B cell (primary cell): ENCODE results near the gene NAA40. TPM values are rescaled to one million over a fixed set of nuclear protein-coding genes. Genes with fewer than 3 reads are reported as not detected.

Experiments used
- ATAC-seq: fragments of 200-7000 bp; cut with Tn5 transposase; one replicate; pipeline ENCODE4 v1.10.0; 2021; ENCODE audit warnings: low read depth, mild to moderate bottlenecking, moderate number of reproducible peaks, moderate library complexity
- CTCF ChIA-PET: fragments of 350-600 bp; sonication (Branson Sonifier 250); formaldehyde crosslinking; loops from one replicate; lab custom pipeline; 2021; ENCODE audit warnings: antibody characterized with exemption, inconsistent platforms; lab: Charles Lee
- POLR2A ChIA-PET: fragments of 350-600 bp; sonication (Branson Sonifier 250); formaldehyde crosslinking; loops from one replicate; lab custom pipeline; 2021; ENCODE audit warnings: antibody characterized with exemption; lab: Charles Lee
- DNase-seq: peaks from one replicate; pipeline ENCODE4 v3.0.0; 2013
- H2AFZ ChIP-seq: 2 replicates; pipeline ENCODE4 v1.6.1; 2012; ENCODE audit warnings: mild to moderate bottlenecking, low read depth, low read length; ENCODE audit not compliant: insufficient read depth, poor library complexity, severe bottlenecking
- H3K27ac ChIP-seq, 2 donors: 1 replicate in 1 of 2; 2 replicates in 1 of 2; pipeline ENCODE4 v1.5.1; 2012 to 2013; ENCODE audit warnings: low read length in 2 of 2, mild to moderate bottlenecking in 2 of 2, moderate library complexity in 1 of 2
- H3K27me3 ChIP-seq, 4 experiments: fragments of 200-600 bp in 1 of 4; sonication (generic) in 1 of 4; replicated peaks in 1 of 4; 1 replicate in 2 of 4; 2 replicates in 2 of 4; pipeline versions ENCODE4 v1.6.1 to v1.7.0; 2013 to 2016; ENCODE audit warnings: low read length in 3 of 4, mild to moderate bottlenecking in 2 of 4, mixed read lengths in 1 of 4, moderate library complexity in 1 of 4; ENCODE audit not compliant: insufficient read depth in 4 of 4, control insufficient read depth in 3 of 4; ENCODE audit errors: control extremely low read depth in 1 of 4
- H3K36me3 ChIP-seq, 2 experiments: replicated peaks in 1 of 2; 1 replicate in 1 of 2; 2 replicates in 1 of 2; pipeline versions ENCODE4 v1.6.1 to v1.7.1; 2013; ENCODE audit warnings: low read length in 1 of 2; ENCODE audit not compliant: insufficient read depth in 2 of 2, control insufficient read depth in 1 of 2; ENCODE audit errors: control extremely low read depth in 1 of 2, extremely low read depth in 1 of 2
- H3K4me1 ChIP-seq, 2 donors: fragments of 200-600 bp in 1 of 2; sonication (generic) in 1 of 2; 1 replicate in 1 of 2; 2 replicates in 1 of 2; pipeline versions ENCODE4 v1.5.1 to v1.6.1; 2013 to 2017; ENCODE audit warnings: low read length in 2 of 2; ENCODE audit not compliant: control insufficient read depth in 2 of 2, insufficient read depth in 2 of 2
- H3K4me2 ChIP-seq: replicated peaks from 2 replicates; pipeline ENCODE3; 2012; ENCODE audit warnings: mild to moderate bottlenecking, low read depth, low read length; ENCODE audit not compliant: poor library complexity, severe bottlenecking
- H3K4me3 ChIP-seq, 5 experiments: fragments of 200-600 bp in 1 of 5; sonication (generic) in 1 of 5; 1 replicate in 3 of 5; 2 replicates in 2 of 5; pipeline versions ENCODE4 v1.5.1 to v1.7.0; 2011 to 2016; ENCODE audit warnings: low read length in 4 of 5, mild to moderate bottlenecking in 4 of 5, low read depth in 2 of 5, control low read depth in 1 of 5, moderate library complexity in 1 of 5; ENCODE audit not compliant: insufficient read depth in 1 of 5; ENCODE audit errors: control extremely low read depth in 1 of 5, extremely low read depth in 1 of 5
- H3K79me2 ChIP-seq: fragments of 200-600 bp; sonication (generic); one replicate; pipeline ENCODE4 v1.6.0; 2016; ENCODE audit warnings: low read length; ENCODE audit not compliant: control insufficient read depth, insufficient read depth
- H3K9ac ChIP-seq: fragments of 200-600 bp; sonication (generic); 2 replicates; pipeline ENCODE4 v1.6.1; 2017; ENCODE audit warnings: mild to moderate bottlenecking, low read length, moderate library complexity
- H3K9me3 ChIP-seq, 3 donors: one replicate each; pipeline versions ENCODE4 v1.6.1 to v1.7.1; 2013; ENCODE audit warnings: low read length in 2 of 3; ENCODE audit not compliant: control insufficient read depth in 2 of 3, insufficient read depth in 1 of 3; ENCODE audit errors: control extremely low read depth in 1 of 3
- H4K20me1 ChIP-seq: 2 replicates; pipeline ENCODE4 v1.6.0; 2012; ENCODE audit warnings: mild to moderate bottlenecking, low read length; ENCODE audit not compliant: insufficient read depth, control insufficient read depth, poor library complexity, severe bottlenecking
- H3K27ac Mint-ChIP-seq: one replicate; pipeline ENCODE4 v1.8.0; 2021; ENCODE audit warnings: mixed read lengths
- H3K27me3 Mint-ChIP-seq: one replicate; pipeline ENCODE4 v1.8.0; 2021; ENCODE audit warnings: mixed read lengths
- H3K4me1 Mint-ChIP-seq: one replicate; pipeline ENCODE4 v1.8.0; 2021; ENCODE audit warnings: mixed read lengths
- H3K4me3 Mint-ChIP-seq: one replicate; pipeline ENCODE4 v1.8.0; 2021; ENCODE audit warnings: mixed read lengths
- H3K9me3 Mint-ChIP-seq: one replicate; pipeline ENCODE4 v1.8.0; 2022; ENCODE audit warnings: mixed read lengths; ENCODE audit not compliant: insufficient read depth
- CTCF ChIP-seq: fragments of 200-600 bp; IDR thresholded peaks from one replicate; pipeline ENCODE4 v1.8.0; 2022; ENCODE audit warnings: antibody characterized with exemption, mild to moderate bottlenecking
- EZH2 ChIP-seq: IDR thresholded peaks from 2 replicates; pipeline ENCODE4 v1.6.1; 2012; ENCODE audit warnings: borderline replicate concordance, low read depth, mild to moderate bottlenecking, moderate library complexity, low read length; ENCODE audit not compliant: insufficient read depth, poor library complexity, severe bottlenecking
- WGBS: methylation state at CpG from one replicate; pipeline ENCODE4 v1.1.5; 2013; ENCODE audit warnings: missing lambda C conversion rate; ENCODE audit not compliant: insufficient coverage; 5-methylcytosine and 5-hydroxymethylcytosine counted together
- intact Hi-C: fragments of 100-400 bp; cut with micrococcal nuclease; formaldehyde crosslinking; loops from one replicate; pipeline ENCODE4 v1.10.0; 2022
- polyA plus RNA-seq: library from polyadenylated mRNA; depleted of rRNA; stranded (reverse); fragments of >200 nt; gene quantifications from 2 replicates; pipeline ENCODE4 v1.2.3, GENCODE V29; 2012
- total RNA-seq, 2 donors: library from RNA; stranded (reverse); fragments of 120-200 nt in 1 of 2; gene quantifications; 1 replicate in 1 of 2; 2 replicates in 1 of 2; pipeline versions ENCODE4 v1.2.3 to v1.2.4, GENCODE V29; 2013 to 2022

NAA40 gene
- total and polyA plus RNA-seq, 2 donors (not counting 1 experiment from before 2014, with no cell fraction given), result 41.3 to 47.7 TPM

- peak overlapping the region; percentile 59 to 98 (median 72) for H3K4me3 ChIP-seq
- H3K36me3 ChIP-seq, result no peaks in the 10 kb centered on the region
- TF ChIP-seq EZH2, result no peak
- no peak for TF ChIP-seq CTCF
- H3K4me2 ChIP-seq, result peak overlapping the region; percentile 97
- H3K27me3 ChIP-seq, result no peaks in the 10 kb centered on the region
- H3K9me3 ChIP-seq, result no peaks in the 10 kb centered on the region
- intact Hi-C loops, result loop anchor here (1.0 to 5.0 kb wide), 4 partner anchors 47 to 372 kb away; partner anchors contain the start of genes OTUB1 and ZFTA
- peaks cover 27 to 35% of the 10 kb centered on the region in 2 donors for H3K4me1 ChIP-seq
- peak overlapping the region; percentile 74 for H2AFZ ChIP-seq
- peak overlapping the region; percentile 82 for H3K9ac ChIP-seq
- H3K79me2 ChIP-seq, result peaks cover 40% of the 10 kb centered on the region
- Mint-ChIP-seq H3K4me3 (peak overlapping the region; percentile 88), H3K9me3 (no peaks in the 10 kb centered on the region), H3K27ac (peak overlapping the region; percentile 82), H3K27me3 (no peaks in the 10 kb centered on the region), H3K4me1 (peaks cover 34% of the 10 kb centered on the region)
- H4K20me1 ChIP-seq, result peaks cover 7% of the 10 kb centered on the region
- DNase-seq, result no peak
- peak overlapping the region; percentile 55 to 72 for H3K27ac ChIP-seq
- ChIA-PET POLR2A (interaction anchor here (0.6 to 1.1 kb wide), 3 partner anchors 85 to 246 kb away, joined by 3 to 9 read pairs (median 6); partner anchors contain the start of gene MARK2), CTCF (interaction anchor here (1.1 to 2.5 kb wide), 3 partner anchors 19 to 125 kb away, joined by 3 to 10 read pairs (median 3); partner anchors contain the start of gene MARK2)
- ATAC-seq, result no peak
- 5% methylated on average over 19 of the region's 26 CpGs for WGBS
Measured at GRCh38 chr11:63939397-63939891, 642 bp downstream of the NAA40 start.

- peak overlapping the region; percentile 87 for H3K27ac Mint-ChIP-seq
- no peaks in the 10 kb centered on the region for H3K9me3 ChIP-seq
- ChIA-PET POLR2A (no interaction called here), CTCF (interaction anchor here (11.7 kb wide), 1 partner anchor 104 kb away, joined by 254 read pairs; the partner anchor contains the start of gene MARK2)
- H3K36me3 ChIP-seq, result no peaks in the 10 kb centered on the region
- H3K27me3 ChIP-seq, result no peaks in the 10 kb centered on the region
- H3K4me3 ChIP-seq, result peak overlapping the region in 1 of 5 experiments; percentile 16
- peak overlapping the region; percentile 15 for H3K9ac ChIP-seq
- H3K4me1 Mint-ChIP-seq, result peaks cover 36% of the 10 kb centered on the region
- H3K27ac ChIP-seq, result peak overlapping the region; percentile 64 to 81
- no peaks in the 10 kb centered on the region for H3K9me3 Mint-ChIP-seq
- 40% methylated on average over 2 of the region's 6 CpGs for WGBS
- TF ChIP-seq CTCF, result no peak
- no peak for TF ChIP-seq EZH2
- H4K20me1 ChIP-seq, result peaks cover 17% of the 10 kb centered on the region
- intact Hi-C loops, result no loop called here
- H3K4me2 ChIP-seq, result peak overlapping the region; percentile 97
- H3K27me3 Mint-ChIP-seq, result no peaks in the 10 kb centered on the region
- peak overlapping the region; percentile 65 for H2AFZ ChIP-seq
- H3K4me3 Mint-ChIP-seq, result peak overlapping the region; percentile 74
- peaks cover 53% of the 10 kb centered on the region for H3K79me2 ChIP-seq
- peak; percentile 66 for DNase-seq
- H3K4me1 ChIP-seq, result peaks cover 27 to 35% of the 10 kb centered on the region in 2 donors
- no peak for ATAC-seq
Measured at GRCh38 chr11:63940786-63941185, 2.0 kb downstream of the NAA40 start.
